ENCODE data around the gene ZNF536.

The ZNF536 gene

DNA sequence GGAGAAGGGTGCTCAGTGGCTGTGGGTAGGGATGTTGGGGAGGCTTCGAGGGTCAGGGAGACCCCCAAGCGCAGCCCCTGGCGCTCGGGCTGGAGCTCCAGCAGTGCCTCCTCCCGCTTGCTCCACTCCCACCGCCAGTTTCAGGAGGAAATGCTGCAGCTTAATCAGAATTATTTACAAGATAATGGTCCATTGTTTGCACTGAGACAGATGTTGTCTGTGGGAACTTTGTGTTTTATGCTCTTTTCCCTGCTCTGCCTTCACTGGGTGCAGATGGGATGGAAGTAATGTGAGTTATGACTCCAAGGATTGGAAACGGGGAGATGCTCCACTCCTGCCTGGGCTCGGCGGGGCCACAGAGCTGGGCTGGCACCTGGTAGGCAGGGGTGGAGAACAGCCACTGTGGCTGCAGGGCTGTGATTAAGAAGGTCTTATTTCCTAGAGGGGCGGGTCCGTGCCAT, 192.4 kb downstream of the ZNF536 start:
- peak; percentile 53 for DNase-seq (ENCODE audit: low spot score)

DNA sequence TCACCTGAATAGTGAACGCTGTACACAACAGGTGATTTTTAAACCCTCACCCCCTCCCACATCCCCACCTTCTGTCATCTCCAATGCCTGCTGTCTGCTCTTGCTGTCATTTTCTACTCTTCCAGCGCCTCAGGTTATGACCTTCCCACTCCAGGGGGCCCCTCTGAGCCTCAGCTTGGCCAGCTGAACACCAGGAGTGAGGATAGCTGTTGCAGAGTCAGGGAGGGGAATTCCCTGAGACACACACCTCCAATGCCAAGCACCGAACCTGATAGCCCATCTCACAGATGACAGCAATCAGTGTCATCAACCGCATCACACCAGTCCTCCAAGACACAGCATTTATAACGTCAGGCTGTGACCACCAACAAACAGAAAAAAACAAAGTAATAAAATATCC, 193.5 kb downstream of the ZNF536 start:
- no peak for DNase-seq (ENCODE audit: low spot score)

DNA sequence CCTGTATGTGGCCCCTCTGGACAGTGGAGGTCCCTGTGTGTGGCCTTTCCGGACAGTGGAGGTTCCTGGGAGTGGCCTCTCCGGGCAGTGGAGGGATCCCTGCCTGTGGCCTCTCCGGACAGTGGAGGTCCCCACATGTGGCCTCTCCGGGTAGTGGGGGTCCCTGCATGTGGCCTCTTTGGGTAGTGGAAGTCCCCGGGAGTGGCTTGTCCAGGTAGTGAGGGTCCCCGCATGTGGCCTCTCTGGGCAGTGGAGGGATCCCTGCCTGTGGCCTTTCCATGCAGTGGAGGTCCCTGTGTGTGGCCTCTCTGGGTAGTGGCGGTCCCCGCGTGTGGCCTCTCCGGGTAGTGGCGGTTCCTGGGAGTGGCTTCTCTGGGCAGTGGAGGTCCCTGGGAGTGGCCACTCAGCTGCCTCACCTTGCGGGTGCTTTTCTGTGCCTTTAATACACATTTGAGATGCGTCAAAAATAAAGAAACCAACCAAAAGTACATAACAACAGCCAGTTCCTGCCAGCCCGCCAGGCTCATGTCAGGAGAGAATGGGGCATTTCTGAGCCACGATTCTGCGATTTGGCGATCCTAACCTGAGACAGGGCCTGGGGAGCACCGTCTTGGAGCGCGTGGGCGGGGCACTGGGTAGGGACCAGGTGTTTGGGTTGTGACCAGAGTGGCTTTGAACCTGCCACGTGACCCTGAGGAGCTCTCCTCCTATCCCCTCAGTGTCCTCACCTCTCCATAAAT, 194.7 kb downstream of the ZNF536 start:
- DNase-seq (ENCODE audit: low spot score): no peak

- peak; percentile 57 for DNase-seq (ENCODE audit: low spot score)
Observed at GRCh38 chr19:30567536-30568232, 195.5 kb downstream of the ZNF536 start.

GRCh38 chr19:30570194-30570593, 198.0 kb downstream of the ZNF536 start:
- DNase-seq (ENCODE audit: low spot score): no peak

GRCh38 chr19:30577551-30578105, 205.4 kb downstream of the ZNF536 start:
- no peak for DNase-seq (ENCODE audit: low spot score)

DNA sequence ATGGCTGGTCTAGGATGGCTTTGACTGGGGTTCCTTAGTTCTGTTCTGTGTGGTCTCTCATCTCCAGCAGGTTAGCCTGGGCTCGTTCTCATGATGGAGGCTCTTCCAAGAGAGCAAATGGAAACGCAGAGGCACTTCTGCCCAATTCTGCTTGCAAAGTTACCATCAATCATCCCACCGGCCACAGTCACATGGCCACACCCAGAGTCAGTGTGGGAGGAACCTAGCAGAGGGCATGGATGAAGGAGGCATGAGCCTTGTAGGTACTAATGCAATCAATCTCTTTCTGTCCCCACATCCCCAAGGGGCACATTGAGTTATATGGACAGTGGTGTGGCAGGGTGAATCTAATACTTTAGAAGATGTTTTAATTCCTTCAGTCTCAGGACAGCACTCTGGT, 207.2 kb downstream of the ZNF536 start:
- DNase-seq (ENCODE audit: low spot score): no peak

DNA sequence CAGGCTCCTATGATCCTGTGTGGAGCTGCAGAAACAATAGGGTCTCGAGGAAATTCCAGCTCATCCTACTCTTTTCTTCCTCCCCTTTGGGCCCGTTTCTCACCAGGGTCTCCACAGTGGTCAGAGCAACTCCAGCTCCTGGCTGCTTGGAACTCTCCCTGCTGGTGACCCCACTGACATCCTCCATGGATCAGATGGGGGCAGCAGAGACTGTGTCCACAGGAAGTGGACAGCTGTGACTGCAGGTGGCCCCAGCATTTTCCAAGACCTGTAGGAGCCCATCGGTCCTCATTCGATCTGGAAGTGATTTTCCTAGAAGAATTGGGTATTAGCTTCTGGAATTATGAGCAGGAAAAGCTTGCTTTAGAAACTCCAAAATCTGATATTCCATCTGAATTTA, 208.5 kb downstream of the ZNF536 start:
- no peak for DNase-seq (ENCODE audit: low spot score)

DNA sequence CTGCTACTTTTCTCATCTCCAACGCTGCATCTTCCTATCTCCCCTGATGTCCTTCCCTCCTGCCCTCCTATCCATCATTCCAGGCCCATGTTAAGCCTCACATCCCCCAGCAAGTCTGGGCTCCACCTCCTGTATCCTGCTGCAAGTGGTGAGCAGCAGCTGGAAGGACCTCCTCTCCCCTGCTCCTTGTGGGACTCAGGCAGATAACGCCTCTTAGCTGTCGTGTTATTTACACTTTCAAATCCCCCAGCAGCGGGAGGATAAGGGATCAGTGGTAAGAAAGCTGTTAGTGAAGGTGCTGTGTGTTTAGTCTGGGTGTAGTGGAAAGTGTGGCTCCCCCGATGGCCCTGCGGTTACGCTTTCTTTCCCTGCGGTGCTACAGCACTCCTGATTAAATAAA, 211.9 kb downstream of the ZNF536 start:
- DNase-seq (ENCODE audit: low spot score): peak; percentile 85

DNA sequence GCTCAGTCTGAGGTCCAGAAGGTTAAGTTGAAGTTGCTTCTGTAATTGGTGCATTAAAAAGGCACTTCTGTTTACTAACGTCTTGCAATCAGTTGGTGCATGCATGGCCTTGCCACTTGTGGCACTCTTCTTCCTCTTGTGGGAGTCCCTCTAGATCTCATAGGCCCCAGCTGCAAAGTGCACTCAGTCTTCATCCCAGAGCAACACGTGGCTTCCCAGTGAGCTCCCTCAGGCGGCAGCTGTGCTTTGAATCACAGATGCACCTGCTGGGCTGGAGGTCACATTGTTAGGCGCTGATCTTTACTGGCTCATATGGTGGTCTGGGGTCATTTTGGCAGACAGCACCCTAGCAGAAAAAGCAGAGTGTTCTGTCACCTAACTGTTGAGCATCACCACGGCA, 215.7 kb downstream of the ZNF536 start:
- no peak for DNase-seq (ENCODE audit: low spot score)

GRCh38 chr19:30590596-30591229, 218.5 kb downstream of the ZNF536 start:
- DNase-seq (ENCODE audit: low spot score): no peak

- no peak for DNase-seq (ENCODE audit: low spot score)
Observed at GRCh38 chr19:30593356-30593755, 221.2 kb downstream of the ZNF536 start.

GRCh38 chr19:30593975-30594745, 222.0 kb downstream of the ZNF536 start:
- DNase-seq (ENCODE audit: low spot score): no peak

DNA sequence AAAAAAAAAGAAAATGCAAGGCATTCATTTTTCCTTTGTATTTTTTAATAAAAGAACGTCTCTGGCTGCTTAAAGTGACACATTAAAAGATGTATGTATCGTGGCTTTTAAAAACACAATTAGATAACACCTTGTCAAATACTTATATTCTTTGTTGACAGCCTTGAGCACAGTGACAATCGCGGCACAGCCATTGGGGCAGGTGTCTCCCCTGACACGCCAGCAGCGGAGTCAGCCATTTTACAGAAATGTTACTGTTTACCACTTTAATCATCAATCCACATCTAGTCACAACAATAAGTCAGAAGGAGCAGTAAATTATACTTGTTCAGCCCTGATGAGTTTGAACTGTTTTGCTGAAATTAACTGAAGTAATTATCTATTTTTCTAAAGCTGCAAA, 224.1 kb downstream of the ZNF536 start:
- DNase-seq (ENCODE audit: low spot score): no peak

- no peak for DNase-seq (ENCODE audit: low spot score)
Observed at GRCh38 chr19:30596813-30597399, 224.7 kb downstream of the ZNF536 start.

DNA sequence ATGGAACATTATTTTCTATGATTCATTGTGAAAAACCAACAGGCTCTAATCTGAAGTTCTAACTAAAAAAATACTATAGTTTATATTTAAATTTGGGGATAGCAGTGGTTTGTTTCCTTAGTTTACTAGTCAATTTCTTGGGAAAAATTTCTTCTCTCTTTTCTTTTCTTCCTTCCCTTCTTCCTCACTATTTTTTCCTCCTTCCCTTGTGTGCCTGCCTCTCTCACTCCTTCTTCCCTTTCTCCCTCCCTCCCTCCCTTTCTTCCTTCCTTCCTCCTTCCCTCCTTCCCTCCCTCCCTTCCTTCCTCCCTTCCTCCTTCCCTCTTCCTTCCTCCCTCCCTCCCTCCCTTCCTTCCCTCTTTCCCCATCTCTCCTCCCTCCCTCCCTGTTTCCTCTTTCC, 226.5 kb downstream of the ZNF536 start:
- DNase-seq (ENCODE audit: low spot score): no peak

- peak; percentile 81 for DNase-seq (ENCODE audit: low spot score)
Observed at GRCh38 chr19:30602661-30603350, 230.6 kb downstream of the ZNF536 start.

DNA sequence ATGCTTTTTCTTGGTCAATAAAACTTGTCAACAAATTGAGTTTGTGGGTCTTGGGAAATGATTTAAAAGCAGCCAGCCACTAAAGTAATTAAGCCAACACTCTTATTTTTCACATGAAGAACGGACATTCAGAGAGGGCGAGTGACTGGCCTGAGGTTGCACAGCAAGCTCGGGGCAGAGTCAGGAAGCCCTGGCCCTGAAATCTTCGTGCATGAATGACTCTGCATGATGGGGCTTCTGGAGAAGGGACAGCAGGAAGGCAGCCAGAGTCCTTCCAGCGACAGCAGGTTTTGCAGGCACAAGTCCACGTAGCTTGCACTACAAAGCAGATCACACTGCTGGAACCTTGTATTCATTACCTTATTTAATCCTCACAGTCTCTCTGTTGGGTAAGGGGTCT, 232.5 kb downstream of the ZNF536 start:
- DNase-seq (ENCODE audit: low spot score): no peak

DNA sequence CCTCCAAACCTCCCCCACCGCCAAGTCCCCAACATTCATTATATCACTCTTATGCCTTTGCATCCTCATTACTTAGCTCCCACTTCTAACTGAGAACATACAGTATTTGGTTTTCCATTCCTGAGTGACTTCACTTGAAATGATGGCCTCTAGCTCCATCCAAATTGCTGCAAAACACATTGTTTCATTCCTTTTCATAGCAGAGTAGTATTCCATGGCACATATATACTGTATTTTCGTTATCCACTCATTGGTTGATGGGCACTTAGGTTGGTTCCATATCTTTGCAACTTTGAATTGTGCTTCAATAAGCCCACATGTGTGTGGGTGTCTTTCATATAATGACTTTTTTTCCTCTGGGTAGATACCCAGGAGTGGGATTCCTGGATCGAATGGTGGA, 233.1 kb downstream of the ZNF536 start:
- DNase-seq (ENCODE audit: low spot score): no peak

GRCh38 chr19:30606114-30607050, 234.2 kb downstream of the ZNF536 start:
- no peak for DNase-seq (ENCODE audit: low spot score)

All from D341Med (cell line).